GM18520 (cell line): ENCODE results near the gene BSCL2.
A peak's percentile ranks its signal among the peaks of the same experiment; 100 is the strongest.
"Not testable (repeated sequence)": the region's sequence is repeated elsewhere in the genome, so short reads cannot be mapped to it uniquely, and the experiment has no call there.

Experiments used
- ATAC-seq: cut with Tn5 transposase; IDR thresholded peaks from one replicate; pipeline ENCODE4 v1.9.1; 2021; ENCODE audit not compliant: unreplicated experiment

Gene BSCL2

DNA sequence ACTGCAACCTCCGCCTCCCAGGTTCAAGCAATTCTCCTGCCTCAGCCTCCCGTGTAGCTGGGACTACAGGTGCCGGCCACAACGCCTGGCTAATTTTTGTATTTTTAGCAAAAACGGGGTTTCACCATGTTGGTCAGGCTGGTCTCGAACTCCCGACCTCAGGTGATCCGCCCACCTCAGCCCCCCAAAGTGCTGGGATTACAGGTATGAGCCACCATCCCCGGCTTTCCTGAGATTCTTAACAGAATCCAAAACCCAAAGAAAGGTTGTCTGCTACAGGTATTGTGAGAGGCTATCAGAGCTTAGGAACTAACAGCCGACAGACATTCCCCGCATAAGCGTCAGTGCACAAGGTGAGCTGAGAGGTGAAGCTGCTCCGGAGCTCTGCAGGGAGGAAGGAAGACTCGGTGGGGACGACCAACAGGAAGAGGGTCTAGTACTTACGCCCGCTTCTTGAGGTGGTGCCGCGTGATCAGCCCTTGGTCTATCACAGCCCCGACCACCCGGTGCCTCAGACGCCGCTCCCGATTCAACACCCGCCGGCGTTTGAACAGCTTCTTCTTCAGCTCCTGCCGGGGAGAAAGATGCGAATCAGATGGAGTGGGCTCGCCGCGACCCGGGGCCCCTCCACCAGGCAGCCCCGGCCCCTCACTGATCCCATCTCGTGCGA is 42.7 kb downstream of the BSCL2 start:
- ATAC-seq, result peak; percentile 9

DNA sequence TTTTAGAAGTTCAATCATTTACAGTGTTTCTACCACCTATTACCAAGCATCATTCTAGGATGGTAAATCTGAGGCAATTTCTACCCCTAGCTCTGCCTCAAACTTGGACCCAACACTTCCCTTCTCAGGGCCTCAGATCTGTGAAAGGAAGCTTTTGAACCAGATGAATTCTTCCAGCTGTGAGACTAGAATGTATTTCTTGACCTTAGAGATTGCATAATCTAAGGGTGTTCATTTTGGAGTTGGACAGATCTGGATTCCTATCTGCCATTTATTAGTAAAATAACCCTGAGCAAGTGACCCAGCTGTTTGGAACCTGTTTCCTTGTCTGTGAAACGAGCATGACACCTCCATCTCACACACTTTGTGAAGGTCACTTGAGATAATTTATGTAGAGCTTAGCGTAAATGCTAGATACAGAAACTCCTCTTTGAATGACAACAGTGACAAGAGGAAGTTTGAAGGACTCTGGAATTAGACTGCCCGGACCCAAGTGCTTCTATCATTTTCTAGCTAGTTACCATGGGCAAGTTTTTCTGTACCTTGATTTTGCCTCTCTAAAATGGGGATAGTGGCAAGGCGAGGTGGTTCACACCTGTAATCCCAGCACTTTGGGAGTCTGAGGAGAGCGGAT is 50.3 kb downstream of the BSCL2 start:
- ATAC-seq, result no peak

DNA sequence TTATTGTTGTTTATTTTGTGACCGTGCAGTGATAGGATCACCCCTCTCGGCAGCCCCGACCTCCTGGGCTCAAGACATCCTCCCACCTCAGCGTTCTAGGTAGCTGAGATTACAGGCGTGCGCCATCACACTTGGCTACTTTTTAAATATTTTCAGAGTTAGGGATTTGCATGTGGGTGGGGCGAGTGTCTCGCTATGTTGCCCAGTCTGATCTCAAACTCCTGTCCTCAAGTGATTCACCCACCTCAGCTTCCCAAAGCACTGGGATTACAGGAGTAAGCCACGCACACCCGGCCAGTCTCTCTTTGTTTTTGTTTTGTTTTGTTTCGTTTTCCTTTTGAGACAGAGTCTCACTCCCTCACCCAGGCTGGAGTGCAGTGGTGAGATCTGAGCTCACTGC is 52.9 kb downstream of the BSCL2 start:
- ATAC-seq, result no peak

DNA sequence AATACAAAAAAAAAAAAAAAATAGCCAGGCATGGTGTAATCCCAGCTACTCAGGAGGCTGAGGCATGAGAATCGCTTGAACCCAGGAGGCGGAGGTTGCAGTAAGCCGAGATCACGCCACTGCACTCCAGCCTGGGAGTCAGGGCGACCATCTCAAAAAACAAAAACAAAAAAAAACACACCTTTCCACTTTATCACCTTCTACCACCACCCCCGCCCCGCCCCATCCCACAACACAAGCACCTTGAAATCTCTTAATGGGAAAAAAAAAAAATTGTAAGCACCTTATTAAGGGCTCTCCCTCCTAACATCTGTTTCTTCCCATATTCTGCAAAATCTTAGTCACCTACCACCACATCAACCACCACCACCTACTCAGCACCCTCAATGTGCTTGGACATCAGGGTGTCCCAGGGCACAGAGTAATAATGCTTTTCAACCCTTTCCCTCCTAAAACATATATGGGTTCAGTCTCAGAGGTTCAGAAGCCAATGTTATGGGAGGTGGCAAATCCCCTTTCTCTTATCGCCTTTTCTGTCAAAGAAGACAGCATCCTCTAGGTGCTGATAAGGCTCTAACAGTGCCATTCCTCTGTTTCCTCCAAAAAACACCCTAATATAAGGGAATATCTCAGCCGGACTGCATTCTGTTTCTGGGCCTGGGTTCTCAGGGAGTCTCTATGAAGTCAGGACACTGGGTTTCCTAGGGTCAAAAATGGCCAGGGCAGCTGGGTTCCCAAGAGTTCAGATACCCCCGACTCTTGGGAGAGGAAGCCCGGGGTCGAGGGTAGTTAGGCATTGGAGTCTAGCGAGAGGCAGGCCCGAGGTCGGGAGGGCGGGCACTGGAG is 54.8 kb downstream of the BSCL2 start:
- no peak for ATAC-seq

DNA sequence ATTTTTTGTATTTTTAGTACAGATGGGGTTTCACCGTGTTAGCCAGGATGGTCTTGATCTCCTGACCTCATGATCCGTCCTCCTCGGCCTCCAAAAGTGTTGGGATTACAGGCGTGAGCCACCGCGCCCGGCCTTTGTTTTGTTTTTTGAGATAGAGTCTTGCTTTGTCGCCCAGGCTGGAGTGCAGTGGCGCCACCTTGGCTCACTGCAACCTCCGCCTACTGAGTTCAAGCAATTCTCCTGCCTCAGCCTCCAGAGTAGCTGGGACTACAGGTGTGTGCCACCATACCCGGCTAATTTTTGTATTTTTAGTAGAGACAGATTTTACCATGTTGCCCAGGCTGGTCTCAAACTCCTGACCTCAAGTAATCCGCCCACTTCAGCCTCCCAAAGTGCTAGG is 56.9 kb downstream of the BSCL2 start:
- not testable (repeated sequence) for ATAC-seq

DNA sequence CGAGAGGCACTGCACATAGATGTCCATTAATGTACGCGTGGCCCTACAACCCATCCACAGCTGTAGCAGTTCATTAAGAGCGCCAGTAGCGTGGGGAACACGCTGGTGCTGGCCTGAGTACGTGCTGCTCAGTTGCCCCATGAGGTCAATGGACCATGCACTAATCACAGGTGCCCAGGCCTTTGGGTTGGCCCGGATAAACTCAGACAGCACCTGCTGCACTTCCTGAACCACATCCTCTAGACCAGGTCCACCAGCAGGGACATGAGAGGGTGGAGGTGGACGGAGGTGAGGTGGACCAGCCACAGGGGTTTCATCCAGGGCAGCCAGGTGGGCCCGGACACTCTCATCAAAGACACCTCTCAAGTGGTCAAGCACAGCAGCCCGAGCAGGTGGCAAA is 57.7 kb downstream of the BSCL2 start:
- ATAC-seq, result no peak

DNA sequence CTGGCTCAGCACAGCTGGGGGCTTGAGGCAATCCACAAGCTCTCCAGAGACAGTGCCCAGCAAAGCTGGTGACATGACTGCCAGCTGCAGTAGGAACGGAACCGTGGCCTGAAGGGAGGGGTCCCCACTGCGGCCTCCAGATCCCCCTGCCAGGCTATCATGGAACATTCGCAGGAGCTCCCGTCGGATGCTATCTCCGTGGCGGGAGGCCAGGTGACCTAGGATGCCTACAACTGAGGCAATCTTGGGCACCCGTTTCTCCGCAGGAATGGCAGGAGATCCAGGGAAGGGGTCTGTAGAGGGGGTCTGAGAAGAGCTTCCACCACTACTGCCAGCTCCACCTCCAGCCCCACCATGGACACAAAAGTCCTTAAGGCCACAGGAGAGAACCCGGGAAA is 58.3 kb downstream of the BSCL2 start:
- no peak for ATAC-seq

DNA sequence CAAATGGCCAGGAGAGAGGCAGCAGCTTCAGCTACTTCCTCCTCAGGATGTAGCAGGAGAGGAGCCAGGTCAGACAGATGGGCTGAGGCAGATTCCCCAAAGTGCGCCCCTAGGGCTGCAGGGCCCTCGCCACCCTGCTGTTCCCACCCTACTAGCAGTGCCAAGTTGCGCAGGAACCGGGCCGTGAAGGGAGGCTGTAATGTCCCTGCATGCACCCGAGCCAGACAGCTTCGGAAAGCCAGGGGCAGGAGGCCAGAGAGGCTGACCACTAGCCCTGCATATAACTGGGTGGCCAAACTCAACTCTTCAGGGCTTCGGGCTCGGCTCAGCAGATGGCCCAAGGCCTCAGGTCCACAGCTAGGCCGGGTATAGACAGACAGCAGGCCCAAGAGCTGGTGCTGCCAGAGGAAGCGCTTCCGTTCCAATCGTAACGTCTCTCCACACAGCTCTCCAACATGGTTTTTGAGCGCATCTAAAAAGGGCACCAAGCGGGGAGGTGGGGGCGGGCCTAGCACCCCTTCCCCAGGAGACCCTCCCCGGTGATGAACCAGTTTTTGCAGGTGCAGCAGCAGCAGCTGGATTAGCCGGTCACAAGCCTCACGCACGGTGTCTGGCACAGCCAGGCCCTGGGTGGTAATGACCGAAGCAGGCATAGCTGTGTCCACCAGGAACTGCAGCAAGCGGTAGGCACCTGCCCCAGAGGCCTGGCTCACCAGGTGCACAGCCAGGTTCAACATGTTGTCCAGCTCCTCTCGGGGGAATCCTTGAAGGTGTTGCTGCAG is 58.8 kb downstream of the BSCL2 start:
- ATAC-seq, result no peak

DNA sequence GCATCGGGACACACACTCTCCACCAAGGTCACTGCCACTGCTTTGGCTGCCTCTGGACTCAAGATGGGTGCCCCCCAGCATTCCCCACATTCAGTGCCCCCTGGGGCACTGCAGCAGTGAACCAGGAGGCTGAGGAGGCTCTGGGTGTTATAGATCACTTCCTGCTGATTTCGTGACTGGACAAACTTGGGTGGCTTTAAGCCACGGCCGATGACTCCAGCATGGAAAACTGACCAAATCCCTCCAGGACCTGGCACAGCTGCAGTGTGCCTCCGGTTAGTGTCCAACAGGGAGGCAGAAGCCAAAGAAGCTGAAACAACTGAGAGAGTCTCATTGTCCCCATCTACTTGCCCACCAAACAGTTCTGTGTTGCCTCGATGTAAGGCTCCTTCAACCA is 59.6 kb downstream of the BSCL2 start:
- ATAC-seq, result no peak

DNA sequence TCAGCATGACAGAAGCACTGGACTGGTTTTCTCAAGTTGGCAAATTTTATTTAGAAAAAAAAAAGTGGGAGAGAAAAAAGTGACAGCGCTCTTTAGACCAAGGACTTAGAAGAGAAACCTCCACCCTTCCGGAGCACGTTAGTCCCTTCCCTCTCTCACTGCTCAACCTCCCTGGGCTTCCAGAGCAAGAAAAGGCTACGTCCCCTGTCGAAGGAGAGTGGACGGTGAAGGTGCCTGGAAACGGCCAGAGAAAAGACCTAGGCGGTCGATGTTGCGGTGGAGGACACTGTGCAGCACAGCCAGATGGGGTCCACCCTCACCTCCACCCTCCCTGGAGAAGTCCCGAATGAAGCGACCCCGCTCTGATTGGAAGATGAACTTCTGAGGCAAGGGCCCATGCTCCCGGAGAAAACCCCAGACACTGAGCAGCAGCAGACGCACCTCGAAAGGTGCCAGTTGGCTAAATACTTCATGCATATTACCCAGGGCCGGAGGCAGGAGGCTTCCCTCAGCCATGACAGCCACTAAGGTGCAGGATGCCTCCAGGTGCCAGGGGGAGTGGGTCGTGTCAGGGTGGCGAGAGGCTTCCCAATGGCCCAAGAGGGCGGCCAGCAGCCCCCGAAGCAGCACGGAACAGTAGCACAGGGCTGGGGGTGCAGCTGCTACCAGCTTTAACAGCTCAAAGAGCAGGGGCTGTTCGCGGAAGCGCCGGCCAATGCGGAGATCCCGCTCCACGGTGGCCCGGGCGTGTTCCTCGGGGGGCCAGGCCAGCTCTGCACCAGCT is 60.2 kb downstream of the BSCL2 start:
- ATAC-seq, result no peak

DNA sequence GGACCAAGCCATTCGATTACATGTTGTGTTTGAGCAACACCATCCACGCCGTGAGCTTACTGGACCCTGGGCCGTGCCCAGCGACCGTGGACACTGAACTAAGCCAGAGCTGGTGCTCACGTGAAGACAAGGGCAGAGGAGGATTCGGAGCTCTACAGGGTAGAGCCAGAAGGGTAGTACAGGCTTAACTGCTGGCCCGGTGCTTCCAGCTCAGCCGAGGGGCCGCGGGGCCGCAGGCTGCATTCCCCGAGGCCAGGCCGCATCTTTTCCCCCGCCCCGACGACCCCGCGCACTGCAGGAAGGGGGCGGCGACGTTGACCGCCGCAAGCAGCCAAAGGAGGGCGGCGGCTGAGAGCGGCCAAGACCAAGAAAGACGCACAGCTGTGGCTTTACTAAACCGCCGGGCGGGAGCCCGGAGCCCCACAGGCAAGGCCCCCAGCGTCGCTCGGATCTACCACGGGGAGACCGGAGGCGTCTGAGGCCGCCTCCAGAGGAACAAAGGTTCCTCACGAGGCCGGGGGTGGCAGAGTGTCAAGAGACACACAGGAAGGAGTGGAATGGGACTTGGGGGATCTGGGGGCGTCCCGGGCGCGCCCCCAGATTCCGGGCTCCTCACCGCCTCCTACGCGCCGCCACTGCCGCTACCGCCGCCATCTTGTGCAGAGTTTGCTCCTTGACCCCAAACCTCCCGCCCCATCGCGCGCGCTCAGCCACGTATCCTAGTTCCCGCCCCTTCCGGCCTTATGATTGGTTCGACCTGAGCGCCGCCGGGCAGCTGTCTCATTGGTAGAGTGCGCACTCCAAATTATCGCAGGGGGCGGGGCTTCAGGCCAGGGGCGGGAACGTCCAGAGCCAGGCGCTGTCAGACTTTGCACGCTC is 61.0 kb downstream of the BSCL2 start, which contains the start of gene GANAB:
Gene GANAB (minus strand): TSS at position 668 of the 879 bp plus-strand sequence. CDS start 14 bp downstream, at position 654.
- peak; percentile 81 for ATAC-seq

DNA sequence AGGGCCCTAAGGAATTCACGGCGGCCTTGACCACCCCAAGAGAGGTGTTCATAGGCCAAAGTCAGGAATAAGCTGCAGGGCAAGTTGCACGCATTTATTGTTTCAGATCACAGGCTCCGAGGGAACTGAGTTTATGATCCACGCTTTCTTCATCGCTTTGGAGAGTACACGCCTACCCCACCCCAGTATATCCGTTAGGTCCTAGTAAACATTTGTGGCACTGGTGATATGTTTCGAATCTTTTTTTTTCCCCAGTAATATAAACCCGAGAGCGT is 61.6 kb downstream of the BSCL2 start:
- no peak for ATAC-seq

DNA sequence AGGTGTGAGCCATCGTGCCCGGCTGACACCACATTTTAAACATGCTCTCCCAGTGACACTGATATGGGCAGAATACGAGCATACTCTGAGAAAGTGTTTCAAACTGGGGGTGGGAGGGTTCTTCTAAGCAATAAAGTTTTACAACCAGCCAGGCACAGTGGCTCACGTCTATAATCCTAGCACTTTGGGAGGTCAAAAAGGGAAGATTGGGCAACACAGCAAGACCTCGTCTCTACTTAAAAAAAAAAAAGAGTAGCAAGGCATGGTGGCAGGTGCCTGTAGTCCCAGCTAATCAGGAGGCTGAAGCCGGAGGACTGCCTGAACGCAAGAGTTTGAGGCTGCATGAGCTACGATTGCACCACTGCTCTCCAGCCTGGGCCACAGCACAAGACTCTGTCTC is 63.0 kb downstream of the BSCL2 start:
- no peak for ATAC-seq
